ENCODE measurements around the gene ADAMTS12.
A peak's percentile ranks its signal among the peaks of the same experiment; 100 is the strongest.

Gene ADAMTS12

GRCh38 chr5:33832404-33833236, 59.2 kb downstream of the ADAMTS12 start:
- TF ChIP-seq CTCF (IDR thresholded peaks at IDR 0.05; ENCODE audit: poor library complexity, severe bottlenecking) = no peak
- H3K4me1 ChIP-seq (ENCODE audit: insufficient read depth, poor library complexity, severe bottlenecking) = peaks cover 9% of the 10 kb centered on the region
- H3K27ac ChIP-seq (ENCODE audit: poor library complexity, severe bottlenecking) = no peak overlapping the region
- H3K27me3 ChIP-seq (ENCODE audit: insufficient read depth, poor library complexity, severe bottlenecking) = no peaks in the 10 kb centered on the region
- H3K4me3 ChIP-seq (ENCODE audit: severe bottlenecking) = no peak overlapping the region
- H3K36me3 ChIP-seq (ENCODE audit: low read depth) = no peaks in the 10 kb centered on the region
- H3K9me3 ChIP-seq (ENCODE audit: severe bottlenecking) = no peaks in the 10 kb centered on the region
- DNase-seq (ENCODE audit: low spot score) (no peak), ATAC-seq (ENCODE audit: low read depth) (no peak)

GRCh38 chr5:33831041-33831440, 60.7 kb downstream of the ADAMTS12 start:
- H3K9me3 ChIP-seq (ENCODE audit: severe bottlenecking) = no peaks in the 10 kb centered on the region
- no peak for TF ChIP-seq CTCF (IDR thresholded peaks at IDR 0.05; ENCODE audit: poor library complexity, severe bottlenecking)
- H3K4me1 ChIP-seq (ENCODE audit: insufficient read depth, poor library complexity, severe bottlenecking) = peaks cover 14% of the 10 kb centered on the region
- no peak overlapping the region for H3K4me3 ChIP-seq (ENCODE audit: severe bottlenecking)
- H3K27me3 ChIP-seq (ENCODE audit: insufficient read depth, poor library complexity, severe bottlenecking) = no peaks in the 10 kb centered on the region
- H3K27ac ChIP-seq (ENCODE audit: poor library complexity, severe bottlenecking) = no peak overlapping the region
- DNase-seq (ENCODE audit: low spot score) (no peak), ATAC-seq (ENCODE audit: low read depth) (no peak)
- no peaks in the 10 kb centered on the region for H3K36me3 ChIP-seq (ENCODE audit: low read depth)

- H3K9me3 ChIP-seq (ENCODE audit: severe bottlenecking) = no peaks in the 10 kb centered on the region
- peaks cover 14% of the 10 kb centered on the region for H3K4me1 ChIP-seq (ENCODE audit: insufficient read depth, poor library complexity, severe bottlenecking)
- ATAC-seq (ENCODE audit: low read depth) = no peak
- no peak overlapping the region for H3K27ac ChIP-seq (ENCODE audit: poor library complexity, severe bottlenecking)
- H3K36me3 ChIP-seq (ENCODE audit: low read depth) = no peaks in the 10 kb centered on the region
- H3K4me3 ChIP-seq (ENCODE audit: severe bottlenecking) = no peak overlapping the region
- H3K27me3 ChIP-seq (ENCODE audit: insufficient read depth, poor library complexity, severe bottlenecking) = no peaks in the 10 kb centered on the region
- TF ChIP-seq CTCF (IDR thresholded peaks at IDR 0.05; ENCODE audit: poor library complexity, severe bottlenecking) = no peak
- DNase-seq (ENCODE audit: low spot score) = no peak
Observed at GRCh38 chr5:33829430-33829829, 62.4 kb downstream of the ADAMTS12 start.

GRCh38 chr5:33828626-33829308, 63.0 kb downstream of the ADAMTS12 start:
- TF ChIP-seq CTCF (IDR thresholded peaks at IDR 0.05; ENCODE audit: poor library complexity, severe bottlenecking) = no peak
- H3K27ac ChIP-seq (ENCODE audit: poor library complexity, severe bottlenecking) = peak overlapping the region; percentile 61
- DNase-seq (ENCODE audit: low spot score) = no peak

More at GRCh38 chr5:33828626-33829308, 63.0 kb downstream of the ADAMTS12 start:
- no peaks in the 10 kb centered on the region for H3K9me3 ChIP-seq (ENCODE audit: severe bottlenecking)
- no peaks in the 10 kb centered on the region for H3K36me3 ChIP-seq (ENCODE audit: low read depth)
- peak; percentile 33; the same call in 1 of the 3 replicates for ATAC-seq (ENCODE audit: low read depth)
- H3K4me1 ChIP-seq (ENCODE audit: insufficient read depth, poor library complexity, severe bottlenecking) = peaks cover 14% of the 10 kb centered on the region
- no peaks in the 10 kb centered on the region for H3K27me3 ChIP-seq (ENCODE audit: insufficient read depth, poor library complexity, severe bottlenecking)
- no peak overlapping the region for H3K4me3 ChIP-seq (ENCODE audit: severe bottlenecking)

Data from RWPE2 (cell line).